Sciatic nerve (tissue), 2 donors: Measurements from ENCODE around the gene UBR3. TPM values are rescaled to one million over a fixed set of nuclear protein-coding genes. Genes with fewer than 3 reads are reported as not detected.
"Not testable (repeated sequence)": the region's sequence is repeated elsewhere in the genome, so short reads cannot be mapped to it uniquely, and the experiment has no call there.

ENCODE experiments used
- ATAC-seq: fragments of 200-7000 bp; cut with Tn5 transposase; one replicate; pipeline ENCODE4 v1.9.1; 2020; ENCODE audit warnings: mild to moderate bottlenecking, moderate library complexity
- DNase-seq: peaks from one replicate; pipeline ENCODE4 v3.0.0-alpha.2; 2020; ENCODE audit warnings: low spot score
- intact Hi-C: fragments of 100-400 bp; cut with DNase I; formaldehyde crosslinking; loops from one replicate; pipeline ENCODE4 v1.14.2; 2022
- total RNA-seq: library from RNA; stranded (reverse); fragmentation: NEBNext Ultra II Directional; extraction: Animal tissue kit (Norgen Biotek cat#: 25700); gene quantifications from one replicate; pipeline ENCODE4 v1.2.1, GENCODE V29; 2021
- donor health status: DM: no; HTN: no; CAD: no.
- donor health status: DM: no; HTN: no; CAD: no.

The UBR3 gene
- total RNA-seq, 1 donor from 2014 or later = 80.3 TPM

DNA sequence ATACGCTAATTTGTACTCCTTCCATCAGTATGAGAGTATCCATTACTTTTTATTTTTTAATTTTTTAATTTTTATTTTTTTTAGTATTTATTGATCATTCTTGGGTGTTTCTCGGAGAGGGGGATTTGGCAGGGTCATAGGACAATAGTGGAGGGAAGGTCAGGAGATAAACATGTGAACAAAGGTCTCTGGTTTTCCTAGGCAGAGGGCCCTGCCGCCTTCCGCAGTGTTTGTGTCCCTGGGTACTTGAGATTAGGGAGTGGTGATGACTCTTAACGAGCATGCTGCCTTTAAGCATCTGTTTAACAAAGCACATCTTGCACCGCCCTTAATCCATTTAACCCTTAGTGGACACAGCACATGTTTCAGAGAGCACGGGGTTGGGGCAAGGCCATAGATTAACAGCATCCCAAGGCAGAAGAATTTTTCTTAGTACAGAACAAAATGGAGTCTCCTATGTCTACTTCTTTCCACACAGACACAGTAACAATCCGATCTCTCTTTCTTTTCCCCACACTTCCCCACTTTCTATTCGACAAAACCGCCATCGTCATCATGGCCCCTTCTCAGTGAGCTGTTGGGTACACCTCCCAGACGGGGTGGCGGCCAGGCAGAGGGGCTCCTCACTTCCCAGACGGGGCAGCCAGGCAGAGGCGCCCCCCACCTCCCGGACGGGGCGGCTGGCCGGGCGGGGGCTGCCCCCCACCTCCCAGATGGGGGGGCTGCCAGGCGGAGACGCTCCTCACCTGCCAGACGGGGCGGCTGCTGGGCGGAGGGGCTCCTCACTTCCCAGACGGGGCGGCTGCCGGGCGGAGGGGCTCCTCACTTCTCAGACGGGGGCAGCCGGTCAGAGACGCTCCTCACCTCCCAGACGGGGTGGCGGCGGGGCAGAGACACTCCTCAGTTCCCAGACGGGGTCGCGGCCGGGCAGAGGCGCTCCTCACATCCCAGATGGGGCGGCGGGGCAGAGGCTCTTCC is 28.3 kb downstream of the UBR3 start:
- intact Hi-C loops, DNase-seq, ATAC-seq: not testable (repeated sequence)

DNA sequence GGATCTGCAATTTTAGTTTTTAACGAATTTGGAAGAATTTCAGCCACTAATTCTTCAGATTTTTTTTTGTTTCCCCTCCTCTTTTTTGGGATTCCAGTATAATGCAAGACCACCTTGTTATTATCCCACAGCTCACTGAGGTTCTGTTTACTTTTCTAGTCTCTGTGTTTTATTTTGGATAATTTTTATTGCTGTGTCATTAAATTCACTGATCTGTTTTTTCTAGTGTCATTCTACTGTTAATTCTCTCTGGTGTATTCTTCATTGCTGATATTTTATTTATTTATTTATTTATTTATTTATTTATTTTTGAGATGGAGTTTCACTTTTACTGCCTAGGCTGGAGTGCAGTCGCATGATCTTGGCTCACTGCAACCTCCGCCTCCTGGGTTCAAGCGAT is 32.2 kb downstream of the UBR3 start:
- no peak for ATAC-seq
- intact Hi-C loops = no loop called here
- no peak for DNase-seq

DNA sequence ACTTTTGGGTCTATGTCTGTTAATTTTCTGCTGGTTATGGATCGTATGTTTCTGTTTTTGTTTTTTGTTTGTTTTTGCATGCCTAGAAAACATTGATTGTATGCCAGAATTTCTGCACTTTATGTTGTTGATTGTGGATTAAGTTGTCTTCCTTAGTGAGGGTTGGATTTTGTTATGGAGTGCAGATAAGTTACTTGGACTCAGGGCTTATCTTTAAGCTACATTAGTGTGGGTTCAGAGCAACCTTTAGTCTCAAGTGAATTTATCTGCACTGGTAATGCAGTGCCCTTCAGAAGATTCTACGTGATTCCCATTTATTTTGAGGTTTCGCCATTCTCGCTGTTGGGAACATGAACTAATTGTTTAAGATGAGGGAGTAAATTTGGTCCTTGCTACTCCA is 32.9 kb downstream of the UBR3 start:
- DNase-seq = no peak
- intact Hi-C loops = no loop called here
- ATAC-seq = no peak

DNA sequence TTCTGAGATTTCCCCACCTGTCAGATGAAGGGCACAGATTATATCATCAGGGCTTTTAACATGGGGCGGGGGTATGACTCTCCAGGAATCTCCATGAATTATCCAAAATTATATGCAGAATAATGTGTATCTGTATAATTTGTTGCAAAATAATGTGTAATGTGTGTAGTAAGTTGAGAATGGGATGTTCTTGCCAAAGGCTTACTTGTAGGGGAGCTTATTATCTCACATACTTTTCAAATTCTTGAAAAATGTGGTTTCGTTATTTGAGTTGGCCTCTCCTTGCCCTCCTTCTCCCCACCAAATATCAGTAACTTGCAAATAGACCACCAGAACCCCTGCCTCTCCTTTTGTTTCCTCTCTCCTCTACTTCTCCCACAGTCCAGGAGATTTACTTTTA is 35.6 kb downstream of the UBR3 start:
- intact Hi-C loops = no loop called here
- DNase-seq (no peak), ATAC-seq (no peak)

DNA sequence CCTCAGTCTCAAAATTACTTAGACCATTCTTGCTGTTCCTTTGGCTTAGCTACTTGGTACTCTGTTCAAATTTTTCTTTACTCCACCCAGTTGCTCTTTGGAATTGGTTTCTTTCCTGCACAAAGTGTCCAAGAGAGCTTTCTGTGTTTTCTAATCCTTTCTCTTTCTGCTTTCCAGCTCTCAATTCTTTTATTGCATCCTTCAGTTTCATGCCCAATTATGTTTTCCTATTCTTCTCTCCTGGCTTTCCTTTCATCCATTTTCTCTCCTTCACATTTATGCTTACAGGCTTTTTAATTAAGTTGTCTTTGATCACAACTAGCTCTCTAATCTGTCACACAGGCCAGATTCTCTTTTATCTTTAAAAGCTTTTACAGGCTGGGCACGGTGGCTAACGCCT is 38.2 kb downstream of the UBR3 start:
- DNase-seq (no peak), ATAC-seq (no peak)
- intact Hi-C loops = no loop called here

DNA sequence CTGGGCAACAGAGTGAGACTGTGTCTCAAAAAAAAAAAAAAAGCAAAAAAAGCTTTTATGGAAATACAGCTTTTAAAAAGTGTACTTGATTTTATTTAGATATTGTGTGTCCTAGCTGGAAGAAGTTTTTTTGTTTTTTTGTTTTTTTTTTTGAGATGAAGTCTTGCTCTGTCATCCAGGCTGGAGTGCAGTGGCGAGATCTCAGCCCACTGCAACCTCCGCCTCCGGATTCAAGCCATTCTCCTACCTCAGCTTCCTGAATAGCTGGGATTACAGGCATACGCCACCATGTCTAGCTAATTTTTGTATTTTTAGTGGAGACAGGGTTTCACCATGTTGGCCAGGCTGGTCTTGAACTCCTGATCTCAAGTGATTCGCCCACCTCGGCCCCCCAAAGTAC is 39.0 kb downstream of the UBR3 start:
- DNase-seq, intact Hi-C loops, ATAC-seq: not testable (repeated sequence)

DNA sequence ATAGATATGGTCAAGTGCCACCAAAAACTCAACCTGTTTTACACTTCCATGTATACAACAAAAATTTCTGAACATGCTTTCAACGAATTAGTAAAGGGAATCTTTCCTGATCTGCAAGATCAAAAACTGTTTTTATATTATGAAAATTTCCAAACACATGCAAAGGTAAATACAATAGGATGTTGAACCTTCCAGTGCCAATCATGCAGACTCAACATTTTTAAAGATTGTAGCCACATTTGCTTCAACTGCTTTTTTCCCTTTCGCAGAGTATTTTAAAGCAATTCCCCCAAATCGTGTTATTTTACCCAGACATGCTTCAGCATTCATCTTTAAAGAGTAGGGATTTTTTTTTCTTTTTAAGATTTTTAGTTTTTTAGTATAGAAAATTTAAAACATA is 40.3 kb downstream of the UBR3 start:
- ATAC-seq (no peak), DNase-seq (no peak)
- intact Hi-C loops = no loop called here

DNA sequence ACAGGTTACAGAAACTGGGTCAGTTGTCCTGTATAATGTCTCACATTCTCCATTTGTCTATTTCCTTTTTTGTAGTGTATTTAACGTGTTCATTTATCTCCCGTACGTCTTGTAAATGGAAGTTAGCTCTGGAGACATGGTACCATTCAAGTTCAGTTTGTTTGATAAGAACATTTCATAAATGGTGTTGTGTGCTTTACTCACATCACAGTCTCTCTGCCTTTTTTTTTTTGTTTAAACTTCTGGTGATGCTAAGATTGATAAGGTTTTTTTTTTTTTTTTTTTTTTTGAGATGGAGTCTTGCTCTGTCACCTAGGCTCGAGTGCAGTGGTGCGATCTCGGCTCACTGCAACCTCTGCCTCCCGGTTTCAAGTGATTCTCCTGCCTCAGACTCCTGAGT is 41.7 kb downstream of the UBR3 start:
- intact Hi-C loops = no loop called here
- ATAC-seq = no peak
- DNase-seq = no peak

DNA sequence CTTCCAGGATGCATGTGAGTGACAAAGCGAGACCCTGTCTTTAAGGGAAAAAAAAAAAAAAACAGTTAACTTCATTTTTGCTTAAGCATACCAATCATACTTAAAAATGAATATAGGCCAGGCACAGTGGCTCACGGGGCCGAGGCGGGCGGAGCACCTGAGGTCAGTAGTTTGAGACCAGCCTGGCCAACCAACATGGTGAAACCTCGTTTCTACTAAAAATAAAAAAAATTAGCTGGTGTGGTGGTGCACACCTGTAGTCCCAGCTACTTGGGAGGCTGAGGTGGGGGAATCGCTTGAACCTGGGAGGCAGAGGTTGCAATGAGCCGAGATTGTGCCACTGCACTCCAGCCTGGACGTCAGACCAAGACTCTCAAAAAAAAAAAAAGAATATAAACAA is 44.1 kb downstream of the UBR3 start:
- ATAC-seq, intact Hi-C loops: not testable (repeated sequence)

DNA sequence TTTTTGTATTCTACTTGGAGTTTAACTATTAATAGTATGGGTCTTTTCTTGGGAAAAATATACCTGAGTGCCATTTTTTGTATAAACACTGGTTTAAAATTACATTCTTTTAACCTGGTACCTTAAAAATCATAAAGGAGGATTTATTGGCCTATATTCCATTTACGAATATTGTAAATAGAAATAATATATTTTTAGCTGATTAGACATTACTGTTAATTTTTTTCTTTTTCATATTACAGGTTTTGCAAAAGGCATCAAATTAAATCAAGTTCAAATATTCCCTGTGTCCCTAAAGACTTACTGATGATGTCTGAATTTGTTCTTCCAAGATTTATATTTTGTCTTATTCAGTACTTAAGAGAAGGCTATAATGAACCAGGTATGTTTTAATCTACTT is 44.7 kb downstream of the UBR3 start:
- no peak for ATAC-seq
- intact Hi-C loops = no loop called here
- no peak for DNase-seq

More for the DNA sequence above, 44.1 kb downstream of the UBR3 start:
- DNase-seq = not testable (repeated sequence)

DNA sequence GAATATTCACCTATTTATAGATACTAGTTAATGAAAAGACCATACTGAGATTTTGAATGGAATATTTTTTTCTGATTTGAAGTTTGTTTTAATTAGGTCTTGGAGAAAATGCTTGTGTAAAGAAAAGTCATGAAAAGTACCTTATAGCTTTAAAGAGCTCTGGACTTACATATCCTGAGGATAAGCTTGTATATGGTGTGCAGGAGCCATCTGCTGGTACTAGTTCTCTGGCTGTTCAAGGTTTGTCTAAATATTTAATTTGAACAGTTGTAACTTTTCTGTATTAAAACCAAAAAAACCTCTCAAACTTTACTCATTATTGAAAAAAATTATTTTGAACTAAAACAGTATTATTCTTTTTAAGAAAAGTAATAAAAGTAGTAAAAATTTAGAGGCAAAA is 50.1 kb downstream of the UBR3 start:
- ATAC-seq (no peak), DNase-seq (no peak)
- intact Hi-C loops = no loop called here

DNA sequence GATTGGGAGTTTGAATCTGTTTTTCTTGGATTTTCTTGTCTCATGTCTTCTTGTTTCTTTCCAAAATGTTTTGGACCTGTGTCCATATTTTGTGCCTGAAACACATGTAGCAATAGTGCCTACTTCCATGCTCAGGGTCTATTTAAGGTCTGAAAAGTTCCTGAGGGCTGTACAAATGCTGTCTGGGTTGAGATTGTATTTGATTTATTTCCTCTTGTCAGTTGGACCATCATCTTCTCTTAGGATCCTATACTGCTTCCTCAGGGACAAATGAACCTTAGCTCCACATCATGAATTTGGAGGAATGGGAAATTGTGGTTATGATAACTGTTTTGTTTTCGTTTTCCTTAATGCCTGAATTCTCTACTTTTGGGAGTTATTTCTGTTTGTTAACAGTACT is 59.9 kb downstream of the UBR3 start:
- intact Hi-C loops = no loop called here
- ATAC-seq = no peak
- DNase-seq = no peak

DNA sequence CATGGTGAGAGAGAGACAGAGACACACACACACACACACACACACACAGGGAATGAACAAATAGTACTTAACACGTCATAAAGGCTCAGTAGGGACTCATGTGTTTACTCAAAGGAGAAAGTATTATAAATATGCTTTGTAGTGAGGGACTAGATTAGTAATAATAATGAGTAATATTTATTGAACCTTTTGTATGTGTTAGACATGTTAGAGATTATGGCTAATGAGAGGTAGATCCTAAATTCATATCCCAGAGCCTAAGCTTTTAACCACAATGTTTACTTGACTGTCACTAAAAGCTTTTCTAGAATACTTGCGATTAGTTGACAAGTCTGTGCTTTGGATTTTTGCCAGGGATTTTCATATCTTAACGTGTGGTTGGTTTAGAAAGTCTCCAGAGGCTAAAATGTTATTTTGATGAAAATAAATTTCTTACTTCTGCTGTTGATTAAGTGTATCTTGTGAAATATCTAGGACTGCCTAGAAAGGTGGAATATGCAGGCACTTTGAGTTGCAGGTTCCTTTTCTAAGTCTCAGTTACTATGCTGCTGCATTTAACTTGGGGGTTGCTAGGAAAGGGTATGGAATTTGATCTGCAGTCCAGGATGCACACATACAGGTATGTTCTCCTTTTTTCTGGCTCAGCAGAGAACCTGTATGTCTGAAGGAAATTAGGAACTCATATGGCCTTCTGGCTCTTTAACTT is 64.5 kb downstream of the UBR3 start:
- no peak for DNase-seq
- peak; percentile 79 for ATAC-seq
- intact Hi-C loops = no loop called here

DNA sequence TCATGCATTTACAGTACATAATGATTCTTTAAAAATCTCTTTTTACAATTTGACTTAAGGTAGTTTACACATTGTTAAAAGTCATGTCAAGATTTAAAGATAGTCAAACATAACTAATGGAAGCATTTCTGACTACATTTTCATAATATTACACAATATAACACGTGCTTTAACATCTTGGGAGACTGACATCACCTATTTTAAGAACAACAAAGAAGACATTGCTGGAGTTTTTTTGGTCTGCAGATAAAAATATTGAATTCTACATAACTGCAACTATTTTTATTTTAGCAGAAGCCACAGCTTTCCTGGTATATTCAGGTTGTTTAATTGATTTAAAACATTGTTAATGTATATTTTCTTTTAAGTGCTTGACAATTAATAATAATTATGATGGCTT is 65.7 kb downstream of the UBR3 start:
- intact Hi-C loops = no loop called here
- DNase-seq = no peak
- no peak for ATAC-seq

DNA sequence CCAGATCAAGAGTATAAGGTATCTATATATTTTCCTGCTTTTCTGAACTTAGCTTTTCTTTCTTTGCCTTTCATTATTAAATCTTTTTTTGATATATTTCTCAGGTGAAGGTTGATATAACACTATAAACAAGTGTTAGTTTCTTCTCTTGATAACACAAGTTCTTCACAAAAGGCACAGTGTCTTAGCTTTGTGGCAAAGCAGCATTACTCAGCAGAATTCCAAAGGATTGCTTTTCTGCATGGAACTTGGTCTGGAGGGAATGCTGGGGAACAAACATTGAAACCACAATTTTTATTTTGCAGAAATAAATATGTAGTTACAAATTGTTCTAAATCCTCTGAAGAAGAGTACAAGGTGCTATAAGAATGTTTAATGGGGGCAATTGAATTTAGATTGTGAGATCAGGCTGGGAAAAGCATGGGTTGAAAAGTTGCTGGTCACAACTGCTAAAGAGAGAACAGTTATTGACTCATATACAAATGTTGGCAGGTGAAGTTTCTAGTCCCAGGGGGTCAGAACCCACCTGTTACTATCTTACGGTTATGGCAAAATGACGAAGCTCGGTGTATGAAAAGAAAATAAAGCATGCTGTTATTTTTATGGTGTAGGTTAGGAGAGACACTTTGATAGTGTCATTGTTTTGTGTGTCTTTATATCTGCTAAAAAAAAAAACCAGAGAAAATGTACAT is 68.2 kb downstream of the UBR3 start:
- DNase-seq = no peak
- ATAC-seq = peak; percentile 74
- intact Hi-C loops = no loop called here

DNA sequence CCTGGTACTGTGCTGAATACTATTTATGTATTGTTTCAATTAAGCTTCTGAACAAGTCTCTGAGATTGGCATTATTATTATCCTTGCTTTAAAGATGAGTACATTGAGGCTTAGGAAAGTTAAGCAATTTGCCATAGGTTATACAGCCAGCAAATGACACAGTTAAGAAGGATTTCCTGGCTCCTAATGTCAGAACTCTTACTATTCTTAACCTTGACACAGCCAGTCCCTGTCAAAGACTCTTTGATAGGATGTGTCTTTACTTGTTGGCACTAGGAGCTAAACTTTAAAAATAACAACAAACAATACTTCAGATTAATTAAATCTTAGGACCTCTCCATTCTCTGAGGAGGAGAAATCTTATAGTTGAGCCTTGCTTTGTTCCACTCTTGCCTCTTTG is 70.6 kb downstream of the UBR3 start:
- no peak for DNase-seq
- no peak for ATAC-seq
- intact Hi-C loops = no loop called here

DNA sequence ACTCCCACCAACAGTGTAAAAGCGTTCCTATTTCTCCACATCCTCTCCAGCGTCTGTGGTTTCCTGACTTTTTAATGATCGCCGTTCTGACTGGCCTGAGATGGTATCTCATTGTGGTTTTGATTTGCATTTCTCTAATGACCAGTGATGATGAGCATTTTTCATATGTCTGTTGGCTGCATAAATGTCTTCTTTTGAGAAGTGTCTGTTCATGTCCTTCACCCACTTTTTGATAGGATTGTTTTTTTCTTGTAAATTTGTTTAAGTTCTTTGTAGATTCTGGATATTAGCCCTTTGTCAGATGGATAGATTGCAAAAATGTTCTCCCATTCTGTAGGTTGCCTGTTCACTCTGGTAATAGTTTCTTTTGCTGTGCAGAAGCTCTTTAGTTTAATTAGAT is 72.8 kb downstream of the UBR3 start:
- ATAC-seq, intact Hi-C loops, DNase-seq: not testable (repeated sequence)

DNA sequence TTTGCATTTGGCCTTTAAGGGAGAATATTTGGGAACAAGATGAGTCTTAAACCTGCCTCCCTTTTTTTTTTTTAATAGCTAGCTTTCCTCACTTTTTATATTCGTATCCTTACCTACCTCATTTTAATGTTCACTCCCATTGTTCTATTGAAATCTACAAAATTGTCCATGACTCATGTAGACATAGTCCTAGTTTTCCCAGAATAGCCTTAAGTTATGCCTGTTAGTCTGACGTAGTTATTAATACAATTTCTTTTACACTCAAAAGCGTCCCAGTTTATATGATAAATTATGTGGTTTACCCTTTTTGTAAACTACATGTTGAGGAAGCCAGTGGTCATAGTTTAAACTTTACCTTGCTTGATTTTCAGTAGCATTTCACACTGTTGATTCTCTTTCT is 73.4 kb downstream of the UBR3 start:
- ATAC-seq (no peak), DNase-seq (no peak)
- intact Hi-C loops = no loop called here

DNA sequence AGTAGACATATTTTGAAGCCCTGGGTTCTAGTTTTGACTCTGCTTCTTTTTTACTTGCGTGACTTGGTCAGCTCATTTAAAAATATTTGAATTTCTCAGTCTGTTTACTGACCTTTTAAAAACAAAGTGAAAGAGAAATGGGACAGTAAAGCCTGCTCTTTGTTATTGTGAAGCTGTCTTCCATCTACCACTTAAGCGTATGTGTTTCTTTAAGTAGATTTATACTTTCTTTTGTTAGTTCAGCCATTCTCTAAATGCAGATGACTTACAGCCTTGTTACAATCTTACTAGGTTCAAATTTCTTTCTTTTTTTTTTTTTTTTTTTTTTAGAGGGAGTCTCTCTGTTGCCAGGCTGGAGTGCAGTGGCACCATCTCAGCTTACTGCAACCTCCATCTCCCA is 79.5 kb downstream of the UBR3 start:
- no peak for DNase-seq
- ATAC-seq = no peak
- intact Hi-C loops = no loop called here

DNA sequence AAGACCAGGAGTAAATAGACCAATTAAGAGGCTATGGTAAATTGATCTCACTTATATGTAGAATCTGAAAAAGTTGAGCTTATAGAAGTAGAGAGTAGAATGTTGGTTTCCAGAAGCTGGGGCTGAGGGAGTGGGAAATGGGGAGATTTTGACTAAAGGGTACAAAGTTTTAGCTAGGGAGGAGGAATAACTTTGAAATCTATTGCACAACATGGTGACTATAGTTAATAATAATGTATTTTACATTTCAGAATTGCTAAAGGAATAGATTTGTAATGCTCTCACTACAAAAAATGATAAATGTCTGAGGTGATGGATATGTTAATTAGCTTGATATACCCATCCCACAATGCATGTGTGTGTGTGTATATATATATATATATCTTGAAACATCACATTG is 82.1 kb downstream of the UBR3 start:
- DNase-seq (no peak), ATAC-seq (no peak)
- intact Hi-C loops = no loop called here
